Ascending aorta (tissue), 2 donors: Measurements from ENCODE around the gene POLE. TPM values are rescaled to one million over a fixed set of nuclear protein-coding genes. Genes with fewer than 3 reads are reported as not detected.

Experiments
- DNase-seq, 2 donors: peaks; one replicate each; pipeline ENCODE4 v3.0.0-alpha.2; 2019; ENCODE audit warnings: low spot score in 2 of 2
- H3K27ac ChIP-seq, 2 donors: fragments of 200-600 bp; sonication (generic); one replicate each; pipeline ENCODE4 v1.5.1; 2016 to 2017; ENCODE audit warnings: mild to moderate bottlenecking in 1 of 2
- H3K27me3 ChIP-seq: fragments of 200-600 bp; sonication (generic); one replicate; pipeline ENCODE4 v1.5.1; 2017
- H3K36me3 ChIP-seq, 2 donors: fragments of 200-600 bp; sonication (generic); one replicate each; pipeline ENCODE4 v1.5.1; 2016
- H3K4me1 ChIP-seq, 2 donors: fragments of 200-600 bp; sonication (generic); one replicate each; pipeline ENCODE4 v1.5.1; 2016 to 2017; ENCODE audit warnings: mild to moderate bottlenecking in 1 of 2
- H3K4me3 ChIP-seq, 2 donors: fragments of 200-600 bp; sonication (generic); one replicate each; pipeline ENCODE4 v1.5.1; 2016 to 2017; ENCODE audit warnings: mild to moderate bottlenecking in 1 of 2
- H3K9me3 ChIP-seq, 2 donors: fragments of 200-600 bp; sonication (generic); one replicate each; pipeline ENCODE4 v1.5.1; 2016
- intact Hi-C: fragments of 100-400 bp; cut with DNase I; formaldehyde crosslinking; loops from one replicate; pipeline ENCODE4 v1.15.1; 2023
- total RNA-seq: library from RNA; depleted of rRNA; stranded (reverse); fragments of >200 nt; gene quantifications from one replicate; pipeline ENCODE4 v1.1.0, GENCODE V29; 2016
- TF ChIP-seq, protein P1 (sequence below), 3 experiments: fragments of 200-600 bp in 2 of 3; fragments of 450-650 bp in 1 of 3; sonication (generic) in 2 of 3; IDR thresholded peaks; one replicate each; pipeline ENCODE4 v1.5.1; 2016 to 2019; ENCODE audit warnings: antibody characterized with exemption in 3 of 3, mild to moderate bottlenecking in 1 of 3, moderate library complexity in 1 of 3

Gene POLE
- total RNA-seq, 1 donor from 2014 or later, result 115 TPM

DNA sequence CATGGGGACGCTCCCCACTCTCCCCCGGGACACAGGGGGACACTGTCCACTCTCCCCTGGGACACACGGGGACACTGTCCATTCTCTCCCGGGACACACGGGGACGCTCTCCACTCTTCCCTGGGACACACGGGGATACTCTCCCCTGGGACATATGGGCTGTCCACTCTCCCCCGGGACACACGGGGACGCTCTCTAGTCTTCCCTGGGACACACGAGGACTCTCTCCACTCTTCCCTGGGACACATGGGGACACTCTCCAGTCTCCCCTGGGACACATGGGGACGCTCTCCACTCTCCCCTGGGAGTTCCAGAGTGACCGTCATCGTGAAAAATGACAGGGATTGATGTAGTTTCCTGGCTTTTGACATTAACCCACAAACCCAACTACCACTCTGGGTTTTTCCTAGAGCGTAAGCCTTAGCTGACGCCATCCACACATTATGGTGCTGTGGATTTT, 71.5 kb downstream of the POLE start:
- Histone ChIP-seq H3K4me1 (peaks cover 3 to 4% of the 10 kb centered on the region in 2 donors), H3K27me3 (peaks cover 26% of the 10 kb centered on the region)
- intact Hi-C loops, result loop anchor here (1.0 to 2.0 kb wide), 2 partner anchors 200 to 461 kb away; no protein-coding TSS in a partner anchor

DNA sequence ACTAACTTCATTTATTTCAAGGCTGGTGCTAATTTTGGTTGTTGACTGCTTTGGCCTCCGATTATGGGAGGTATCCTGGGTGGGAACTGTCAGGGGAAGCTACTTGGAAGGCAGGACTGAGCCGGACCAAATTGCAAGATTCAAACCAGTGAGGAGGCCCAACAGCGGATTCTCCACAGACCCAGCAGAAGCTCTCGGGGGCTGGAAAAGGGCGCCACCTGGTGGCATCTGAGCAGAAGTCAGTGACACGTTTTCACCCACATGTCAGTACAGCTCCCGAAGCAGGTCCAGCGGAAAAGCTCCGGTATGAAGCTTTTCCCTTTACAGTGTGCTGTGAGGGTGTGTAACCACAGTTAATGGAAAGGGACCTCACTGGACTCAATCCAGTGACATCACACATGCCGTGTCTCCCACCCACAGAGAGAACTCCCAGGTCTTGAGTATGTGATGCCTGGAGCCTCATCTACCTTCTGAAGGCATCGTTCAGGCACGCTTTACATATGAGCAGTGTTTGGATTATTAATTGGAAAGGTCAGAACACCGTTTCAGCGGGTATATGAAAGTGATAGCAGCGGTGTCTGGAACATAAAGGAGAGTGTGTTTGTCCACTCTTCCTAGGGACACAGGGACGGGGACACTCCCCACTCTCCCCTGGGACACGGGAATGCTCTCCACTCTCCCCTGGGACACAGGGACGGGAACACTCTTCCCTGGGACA, 72.1 kb downstream of the POLE start:
- intact Hi-C loops, result loop anchor here (1.0 to 2.0 kb wide), 2 partner anchors 200 to 460 kb away; no protein-coding TSS in a partner anchor
- Histone ChIP-seq H3K36me3 (no peaks in the 10 kb centered on the region), H3K4me3 (no peak overlapping the region), H3K9me3 (peaks cover 3 to 6% of the 10 kb centered on the region in 2 donors), H3K27ac (no peak overlapping the region), H3K4me1 (peaks cover 3 to 4% of the 10 kb centered on the region in 2 donors), H3K27me3 (peaks cover 26% of the 10 kb centered on the region)
- TF ChIP-seq, protein P1, sequence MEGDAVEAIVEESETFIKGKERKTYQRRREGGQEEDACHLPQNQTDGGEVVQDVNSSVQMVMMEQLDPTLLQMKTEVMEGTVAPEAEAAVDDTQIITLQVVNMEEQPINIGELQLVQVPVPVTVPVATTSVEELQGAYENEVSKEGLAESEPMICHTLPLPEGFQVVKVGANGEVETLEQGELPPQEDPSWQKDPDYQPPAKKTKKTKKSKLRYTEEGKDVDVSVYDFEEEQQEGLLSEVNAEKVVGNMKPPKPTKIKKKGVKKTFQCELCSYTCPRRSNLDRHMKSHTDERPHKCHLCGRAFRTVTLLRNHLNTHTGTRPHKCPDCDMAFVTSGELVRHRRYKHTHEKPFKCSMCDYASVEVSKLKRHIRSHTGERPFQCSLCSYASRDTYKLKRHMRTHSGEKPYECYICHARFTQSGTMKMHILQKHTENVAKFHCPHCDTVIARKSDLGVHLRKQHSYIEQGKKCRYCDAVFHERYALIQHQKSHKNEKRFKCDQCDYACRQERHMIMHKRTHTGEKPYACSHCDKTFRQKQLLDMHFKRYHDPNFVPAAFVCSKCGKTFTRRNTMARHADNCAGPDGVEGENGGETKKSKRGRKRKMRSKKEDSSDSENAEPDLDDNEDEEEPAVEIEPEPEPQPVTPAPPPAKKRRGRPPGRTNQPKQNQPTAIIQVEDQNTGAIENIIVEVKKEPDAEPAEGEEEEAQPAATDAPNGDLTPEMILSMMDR (IDR thresholded peaks at IDR 0.05), result peak; percentile 82 to 87 (median 84)
- peak in 1 of 2 donors; percentile 86 for DNase-seq

More for the DNA sequence above, 71.5 kb downstream of the POLE start:
- Histone ChIP-seq H3K36me3 (no peaks in the 10 kb centered on the region), H3K9me3 (peaks cover 3 to 6% of the 10 kb centered on the region in 2 donors), H3K4me3 (no peak overlapping the region), H3K27ac (no peak overlapping the region)
- DNase-seq, result no peak
- TF ChIP-seq, protein P1 (IDR thresholded peaks at IDR 0.05), result no peak

DNA sequence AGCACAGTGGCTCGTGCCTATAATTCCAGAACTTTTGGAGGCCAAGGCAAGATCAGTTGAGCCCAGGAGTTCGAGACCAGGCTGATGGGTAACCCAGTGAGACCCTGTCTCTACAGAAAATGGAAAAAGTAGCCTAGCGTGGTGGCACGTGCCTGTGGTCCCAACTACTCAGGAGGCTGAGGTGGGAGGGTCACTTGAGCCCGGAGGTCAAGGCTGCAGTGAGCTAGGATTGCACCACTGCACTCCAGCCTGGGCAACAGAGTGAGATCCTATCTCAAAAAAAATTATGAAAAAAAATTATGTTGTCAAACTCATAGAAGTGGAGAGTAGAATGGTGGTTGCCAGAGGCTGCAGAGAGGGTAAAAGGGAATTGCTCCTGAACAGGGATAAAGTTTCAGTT, 73.1 kb downstream of the POLE start:
- no peak for DNase-seq
- H3K27ac ChIP-seq, result no peak overlapping the region
- H3K36me3 ChIP-seq, result no peaks in the 10 kb centered on the region
- no peak overlapping the region for H3K4me3 ChIP-seq
- TF ChIP-seq, protein P1 (IDR thresholded peaks at IDR 0.05), result no peak
- H3K27me3 ChIP-seq, result peaks cover 20% of the 10 kb centered on the region
- peaks cover 3 to 6% of the 10 kb centered on the region in 2 donors for H3K9me3 ChIP-seq
- H3K4me1 ChIP-seq, result peaks cover 3 to 4% of the 10 kb centered on the region in 2 donors
- intact Hi-C loops, result loop anchor here (2.0 kb wide), 1 partner anchor 459 kb away; no protein-coding TSS in a partner anchor

DNA sequence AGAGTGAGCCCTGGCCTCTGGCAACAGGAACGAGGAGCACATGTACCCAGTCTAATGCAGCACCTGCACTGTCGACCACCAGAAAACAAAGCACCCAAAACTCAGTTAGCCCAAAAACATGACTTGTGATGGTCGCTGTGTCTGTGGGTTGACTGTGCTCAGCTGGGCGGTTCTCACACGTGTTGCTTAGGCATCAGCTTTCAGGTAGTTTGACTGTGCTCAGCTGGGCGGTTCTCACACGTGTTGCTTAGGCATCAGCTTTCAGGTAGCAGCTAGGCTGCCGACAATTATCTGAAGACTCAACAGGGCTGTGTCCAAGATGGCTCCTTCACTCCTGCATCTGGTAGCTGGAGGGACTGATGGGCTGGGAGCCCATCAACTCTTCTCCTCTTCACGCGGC, 75.5 kb downstream of the POLE start:
- H3K27me3 ChIP-seq, result peaks cover 13% of the 10 kb centered on the region
- no peak for DNase-seq
- TF ChIP-seq, protein P1 (IDR thresholded peaks at IDR 0.05), result no peak
- no peaks in the 10 kb centered on the region for H3K36me3 ChIP-seq
- H3K27ac ChIP-seq, result no peak overlapping the region
- intact Hi-C loops, result no loop called here
- peaks cover 3 to 5% of the 10 kb centered on the region in 2 donors for H3K9me3 ChIP-seq
- H3K4me3 ChIP-seq, result no peak overlapping the region
- H3K4me1 ChIP-seq, result no peaks in the 10 kb centered on the region

DNA sequence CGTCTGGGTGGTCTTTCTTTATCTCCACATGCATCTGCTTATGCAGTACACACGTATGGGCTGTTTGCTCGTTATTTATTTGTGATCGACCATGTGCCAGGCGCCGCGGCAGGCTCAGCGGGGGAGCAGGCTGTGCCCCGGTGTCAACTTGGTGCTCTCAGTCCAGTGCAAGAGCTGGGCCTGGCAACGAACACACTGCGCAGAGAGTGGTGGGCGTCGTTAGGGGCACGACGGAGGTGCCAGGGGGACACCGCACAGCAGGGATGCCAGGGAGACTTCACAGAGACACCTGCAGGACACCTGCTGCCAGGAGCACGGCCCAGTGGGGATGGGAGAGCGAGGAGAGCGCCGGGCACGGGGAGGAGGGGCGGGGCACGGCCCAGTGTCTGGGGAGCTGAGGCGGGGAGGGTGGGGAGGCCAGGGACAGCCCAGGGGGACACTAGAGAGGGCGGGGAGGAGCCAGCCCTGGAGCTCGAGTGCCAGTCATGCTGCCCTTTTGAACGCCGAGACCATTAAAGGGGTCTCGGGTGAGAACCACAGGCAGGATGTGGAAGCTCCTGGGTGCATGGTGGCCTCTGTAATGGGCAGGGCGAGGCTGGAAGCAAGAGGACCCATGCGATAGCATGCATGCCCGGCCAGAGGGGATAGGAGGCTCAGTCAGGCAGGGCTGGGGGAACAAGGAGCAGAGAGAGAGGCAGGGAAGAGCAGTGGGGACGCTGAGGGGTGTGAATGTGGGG, 76.1 kb downstream of the POLE start:
- peaks cover 9% of the 10 kb centered on the region for H3K27me3 ChIP-seq
- no peaks in the 10 kb centered on the region for H3K9me3 ChIP-seq
- DNase-seq, result no peak
- no peaks in the 10 kb centered on the region for H3K36me3 ChIP-seq
- H3K4me1 ChIP-seq, result no peaks in the 10 kb centered on the region
- H3K4me3 ChIP-seq, result peak overlapping the region in 1 of 2 donors; percentile 4
- TF ChIP-seq, protein P1 (IDR thresholded peaks at IDR 0.05), result no peak
- no peak overlapping the region for H3K27ac ChIP-seq
- intact Hi-C loops, result no loop called here
